Transverse colon (tissue), 4 donors: ENCODE data around the gene SBNO1.

Experiments used
- EP300 ChIP-seq: sonication (generic); formaldehyde crosslinking; IDR thresholded peaks from one replicate; pipeline ENCODE4 v1.6.1; 2017; ENCODE audit warnings: antibody characterized with exemption, low read depth
- POLR2A ChIP-seq: fragments of 450-650 bp; IDR thresholded peaks from one replicate; pipeline ENCODE4 v1.6.1; 2016; ENCODE audit warnings: antibody characterized with exemption, mild to moderate bottlenecking, moderate library complexity
- POLR2AphosphoS5 ChIP-seq, 3 donors: sonication (generic); formaldehyde crosslinking; IDR thresholded peaks; one replicate each; pipeline ENCODE4 v1.6.1; 2016; ENCODE audit warnings: antibody characterized with exemption in 3 of 3
- TF ChIP-seq, protein P1 (sequence below), 5 experiments: fragments of 200-600 bp in 3 of 5; fragments of 450-650 bp in 2 of 5; sonication (generic) in 3 of 5; IDR thresholded peaks; 1 replicate in 2 of 5; 2 replicates in 3 of 5; pipeline ENCODE4 v1.5.1; 2016 to 2017; ENCODE audit warnings: antibody characterized with exemption in 5 of 5, inconsistent platforms in 3 of 5, mild to moderate bottlenecking in 2 of 5, moderate library complexity in 1 of 5

DNA sequence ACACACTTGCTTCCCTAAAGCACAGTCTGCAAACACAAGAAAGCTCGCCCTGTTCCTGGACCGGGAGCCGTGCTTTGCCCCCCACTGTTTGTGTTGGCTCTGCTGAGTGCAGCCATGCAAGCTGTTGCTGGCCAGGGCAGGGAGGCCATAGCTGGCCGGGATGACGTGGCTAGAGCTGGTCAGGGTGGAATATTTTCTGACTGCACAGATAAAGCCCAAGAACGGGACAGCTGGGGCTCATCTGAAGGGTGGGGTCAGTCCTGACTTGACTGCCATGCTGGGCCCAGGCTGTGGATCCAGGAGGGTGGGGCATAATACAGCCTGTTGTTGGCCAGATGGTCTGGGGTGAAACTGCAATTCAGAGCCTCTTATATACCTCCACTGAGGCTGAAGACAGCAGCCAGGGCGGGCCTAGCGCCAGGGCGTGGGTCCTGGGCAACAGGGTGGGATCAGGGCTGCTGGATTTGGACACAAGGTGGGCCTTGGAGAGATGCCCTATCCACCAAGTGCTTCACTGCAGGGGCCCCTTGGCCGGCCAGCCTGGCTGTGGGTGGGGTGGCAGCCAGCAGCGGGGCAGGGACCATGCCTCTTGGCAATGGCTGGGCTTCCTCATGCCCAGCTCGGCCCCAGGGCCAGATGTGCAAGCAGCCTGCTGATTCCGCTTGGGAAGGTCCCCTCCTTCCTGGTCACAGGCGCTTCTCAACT is 34.1 kb upstream of the SBNO1 start:
- TF ChIP-seq POLR2AphosphoS5 (IDR thresholded peaks at IDR 0.05) (peak; percentile 22 to 34 (median 29)), POLR2A (no peak), EP300 (no peak)
- TF ChIP-seq, protein P1, sequence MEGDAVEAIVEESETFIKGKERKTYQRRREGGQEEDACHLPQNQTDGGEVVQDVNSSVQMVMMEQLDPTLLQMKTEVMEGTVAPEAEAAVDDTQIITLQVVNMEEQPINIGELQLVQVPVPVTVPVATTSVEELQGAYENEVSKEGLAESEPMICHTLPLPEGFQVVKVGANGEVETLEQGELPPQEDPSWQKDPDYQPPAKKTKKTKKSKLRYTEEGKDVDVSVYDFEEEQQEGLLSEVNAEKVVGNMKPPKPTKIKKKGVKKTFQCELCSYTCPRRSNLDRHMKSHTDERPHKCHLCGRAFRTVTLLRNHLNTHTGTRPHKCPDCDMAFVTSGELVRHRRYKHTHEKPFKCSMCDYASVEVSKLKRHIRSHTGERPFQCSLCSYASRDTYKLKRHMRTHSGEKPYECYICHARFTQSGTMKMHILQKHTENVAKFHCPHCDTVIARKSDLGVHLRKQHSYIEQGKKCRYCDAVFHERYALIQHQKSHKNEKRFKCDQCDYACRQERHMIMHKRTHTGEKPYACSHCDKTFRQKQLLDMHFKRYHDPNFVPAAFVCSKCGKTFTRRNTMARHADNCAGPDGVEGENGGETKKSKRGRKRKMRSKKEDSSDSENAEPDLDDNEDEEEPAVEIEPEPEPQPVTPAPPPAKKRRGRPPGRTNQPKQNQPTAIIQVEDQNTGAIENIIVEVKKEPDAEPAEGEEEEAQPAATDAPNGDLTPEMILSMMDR (IDR thresholded peaks at IDR 0.05), result no peak
